ENCODE results near the gene CD300LB. TPM values are rescaled to one million over a fixed set of nuclear protein-coding genes. Genes with fewer than 3 reads are reported as not detected.
A peak's percentile ranks its signal among the peaks of the same experiment; 100 is the strongest.
"Not testable (repeated sequence)": the region's sequence is repeated elsewhere in the genome, so short reads cannot be mapped to it uniquely, and the experiment has no call there.

CD300LB gene
- total RNA-seq, 1 experiment from 2014 or later: not detected

GRCh38 chr17:74516561-74517328 lies 14.5 kb downstream of the CD300LB start:
- in situ Hi-C loops (cut with HindIII; ENCODE audit: low pct_unique_long_range_greater_than_20kb, low sequenced_read_pairs): no loop called here
- DNase-seq (ENCODE audit: low read depth, low spot score): no peak

GRCh38 chr17:74515941-74516340 lies 15.3 kb downstream of the CD300LB start:
- no peak for DNase-seq (ENCODE audit: low read depth, low spot score)
- in situ Hi-C loops (cut with HindIII; ENCODE audit: low pct_unique_long_range_greater_than_20kb, low sequenced_read_pairs): no loop called here

- DNase-seq (ENCODE audit: low read depth, low spot score): no peak
- in situ Hi-C loops (cut with HindIII; ENCODE audit: low pct_unique_long_range_greater_than_20kb, low sequenced_read_pairs): no loop called here
These were observed 16.5 kb downstream of the CD300LB start for GRCh38 chr17:74514632-74515334.

GRCh38 chr17:74513987-74514631 lies 17.2 kb downstream of the CD300LB start:
- peak; percentile 82 for DNase-seq (ENCODE audit: low read depth, low spot score)

GRCh38 chr17:74512624-74513091 lies 18.6 kb downstream of the CD300LB start:
- DNase-seq (ENCODE audit: low read depth, low spot score): no peak
- in situ Hi-C loops (cut with HindIII; ENCODE audit: low pct_unique_long_range_greater_than_20kb, low sequenced_read_pairs): no loop called here

More at GRCh38 chr17:74513987-74514631, 17.2 kb downstream of the CD300LB start:
- in situ Hi-C loops (cut with HindIII; ENCODE audit: low pct_unique_long_range_greater_than_20kb, low sequenced_read_pairs): no loop called here

- no peak for DNase-seq (ENCODE audit: low read depth, low spot score)
These were observed 19.2 kb downstream of the CD300LB start for GRCh38 chr17:74512036-74512435.

GRCh38 chr17:74508156-74508555 lies 23.1 kb downstream of the CD300LB start:
- in situ Hi-C loops (cut with HindIII; ENCODE audit: low pct_unique_long_range_greater_than_20kb, low sequenced_read_pairs): no loop called here

More at GRCh38 chr17:74512036-74512435, 19.2 kb downstream of the CD300LB start:
- in situ Hi-C loops (cut with HindIII; ENCODE audit: low pct_unique_long_range_greater_than_20kb, low sequenced_read_pairs): no loop called here

GRCh38 chr17:74503949-74504348 lies 27.3 kb downstream of the CD300LB start:
- in situ Hi-C loops (cut with HindIII; ENCODE audit: low pct_unique_long_range_greater_than_20kb, low sequenced_read_pairs); DNase-seq (ENCODE audit: low read depth, low spot score): not testable (repeated sequence)

More at GRCh38 chr17:74508156-74508555, 23.1 kb downstream of the CD300LB start:
- no peak for DNase-seq (ENCODE audit: low read depth, low spot score)

GRCh38 chr17:74502861-74503260 lies 28.4 kb downstream of the CD300LB start:
- no peak for DNase-seq (ENCODE audit: low read depth, low spot score)
- in situ Hi-C loops (cut with HindIII; ENCODE audit: low pct_unique_long_range_greater_than_20kb, low sequenced_read_pairs): no loop called here

GRCh38 chr17:74499992-74500391 lies 31.3 kb downstream of the CD300LB start:
- in situ Hi-C loops (cut with HindIII; ENCODE audit: low pct_unique_long_range_greater_than_20kb, low sequenced_read_pairs): no loop called here
- DNase-seq (ENCODE audit: low read depth, low spot score): no peak

- in situ Hi-C loops (cut with HindIII; ENCODE audit: low pct_unique_long_range_greater_than_20kb, low sequenced_read_pairs): no loop called here
These were observed 33.8 kb downstream of the CD300LB start for GRCh38 chr17:74497471-74497870.

GRCh38 chr17:74493331-74493833 lies 37.9 kb downstream of the CD300LB start:
- peak; percentile 93 for DNase-seq (ENCODE audit: low read depth, low spot score)
- in situ Hi-C loops (cut with HindIII; ENCODE audit: low pct_unique_long_range_greater_than_20kb, low sequenced_read_pairs): no loop called here

More at GRCh38 chr17:74497471-74497870, 33.8 kb downstream of the CD300LB start:
- no peak for DNase-seq (ENCODE audit: low read depth, low spot score)

GRCh38 chr17:74491626-74492025 lies 39.6 kb downstream of the CD300LB start:
- DNase-seq (ENCODE audit: low read depth, low spot score): no peak
- in situ Hi-C loops (cut with HindIII; ENCODE audit: low pct_unique_long_range_greater_than_20kb, low sequenced_read_pairs): no loop called here

- in situ Hi-C loops (cut with HindIII; ENCODE audit: low pct_unique_long_range_greater_than_20kb, low sequenced_read_pairs): no loop called here
- no peak for DNase-seq (ENCODE audit: low read depth, low spot score)
These were observed 40.6 kb downstream of the CD300LB start for GRCh38 chr17:74490716-74491115.

GRCh38 chr17:74488276-74488675 lies 43.0 kb downstream of the CD300LB start:
- DNase-seq (ENCODE audit: low read depth, low spot score); in situ Hi-C loops (cut with HindIII; ENCODE audit: low pct_unique_long_range_greater_than_20kb, low sequenced_read_pairs): not testable (repeated sequence)

GRCh38 chr17:74485841-74486240 lies 45.4 kb downstream of the CD300LB start:
- no peak for DNase-seq (ENCODE audit: low read depth, low spot score)
- in situ Hi-C loops (cut with HindIII; ENCODE audit: low pct_unique_long_range_greater_than_20kb, low sequenced_read_pairs): no loop called here

GRCh38 chr17:74485022-74485743 lies 46.1 kb downstream of the CD300LB start:
- in situ Hi-C loops (cut with HindIII; ENCODE audit: low pct_unique_long_range_greater_than_20kb, low sequenced_read_pairs): no loop called here
- DNase-seq (ENCODE audit: low read depth, low spot score): no peak

All from SK-MEL-5 (cell line).